OCI-LY7 (cell line): Measurements from ENCODE around the gene SLCO2B1. TPM values are rescaled to one million over a fixed set of nuclear protein-coding genes. Genes with fewer than 3 reads are reported as not detected.
A peak's percentile ranks its signal among the peaks of the same experiment; 100 is the strongest.

Source experiments
- BruUV-seq: library from RNA; stranded (reverse); fragments of 400-500 nt; replicated peaks from 2 replicates; lab custom pipeline; 2021; lab: Mats Ljungman, UMichigan
- CTCF ChIA-PET: fragments of 300-600 bp; sonication (Branson Sonifier 250); formaldehyde crosslinking; loops from one replicate; lab custom pipeline; 2022; ENCODE audit warnings: antibody characterized with exemption; ENCODE audit not compliant: unreplicated experiment; lab: Charles Lee
- POLR2A ChIA-PET: fragments of 300-600 bp; sonication (Branson Sonifier 250); formaldehyde crosslinking; loops from one replicate; lab custom pipeline; 2022; ENCODE audit warnings: antibody characterized with exemption; lab: Charles Lee
- DNase-seq: peaks from one replicate; pipeline ENCODE4 v3.0.0-alpha.2; 2015; ENCODE audit warnings: low spot score
- H2AFZ ChIP-seq: fragments of 200-600 bp; sonication (generic), shearing (Covaris generic); 2 replicates; pipeline ENCODE4 v1.6.1; 2014; ENCODE audit warnings: mild to moderate bottlenecking, antibody characterized with exemption, low read length, moderate library complexity
- H3K27ac ChIP-seq: fragments of 200-600 bp; sonication (generic); 2 replicates; pipeline ENCODE4 v1.5.1; 2014; ENCODE audit warnings: mixed run types, low read depth, mild to moderate bottlenecking, moderate library complexity, low read length, inconsistent platforms; ENCODE audit not compliant: poor library complexity, severe bottlenecking
- H3K36me3 ChIP-seq: fragments of 200-600 bp; sonication (generic); 2 replicates; pipeline ENCODE4 v1.6.1; 2014; ENCODE audit warnings: mild to moderate bottlenecking, antibody characterized with exemption, low read length, moderate library complexity, mixed read lengths; ENCODE audit not compliant: insufficient read depth
- H3K4me1 ChIP-seq: fragments of 200-600 bp; sonication (generic); 2 replicates; pipeline ENCODE4 v1.5.1; 2014; ENCODE audit warnings: mild to moderate bottlenecking, low read length; ENCODE audit not compliant: insufficient read depth, poor library complexity, severe bottlenecking
- H3K4me2 ChIP-seq: fragments of 200-600 bp; sonication (generic); 2 replicates; pipeline ENCODE4 v1.6.1; 2014; ENCODE audit warnings: mild to moderate bottlenecking, low read length
- H3K4me3 ChIP-seq: fragments of 200-600 bp; sonication (generic); 2 replicates; pipeline ENCODE4 v1.5.1; 2014; ENCODE audit warnings: mild to moderate bottlenecking, low read depth, low read length; ENCODE audit not compliant: poor library complexity, severe bottlenecking
- H3K79me2 ChIP-seq: fragments of 200-600 bp; sonication (generic); 2 replicates; pipeline ENCODE4 v1.6.1; 2016; ENCODE audit warnings: low read depth, mild to moderate bottlenecking, low read length, moderate library complexity, mixed read lengths; ENCODE audit not compliant: insufficient read depth
- H3K9me2 ChIP-seq: fragments of 200-600 bp; sonication (generic); 2 replicates; pipeline ENCODE4 v1.6.1; 2016; ENCODE audit warnings: mild to moderate bottlenecking, low read length, mixed read lengths; ENCODE audit not compliant: insufficient read depth
- H3K9me3 ChIP-seq: fragments of 200-600 bp; sonication (generic); 2 replicates; pipeline ENCODE4 v1.6.1; 2014; ENCODE audit warnings: mild to moderate bottlenecking, mixed run types, low read length, mixed read lengths
- H4K20me1 ChIP-seq: fragments of 200-600 bp; sonication (generic); 2 replicates; pipeline ENCODE4 v1.6.1; 2014; ENCODE audit warnings: mild to moderate bottlenecking, antibody characterized with exemption, low read length, moderate library complexity, mixed read lengths; ENCODE audit not compliant: insufficient read depth
- CTCF ChIP-seq: fragments of 200-600 bp; sonication (generic); conservative IDR thresholded peaks from 2 replicates; pipeline ENCODE4 v1.5.1; 2014; ENCODE audit warnings: mild to moderate bottlenecking, antibody characterized with exemption, low read length, moderate library complexity, mixed read lengths
- EZH2phosphoT487 ChIP-seq: fragments of 200-600 bp; sonication (generic); IDR thresholded peaks from 2 replicates; pipeline ENCODE4 v1.6.1; 2018; ENCODE audit warnings: low read depth, borderline replicate concordance, mild to moderate bottlenecking, mixed run types, antibody characterized with exemption, low read length, moderate library complexity, mixed read lengths
- intact Hi-C: fragments of 100-400 bp; cut with micrococcal nuclease; formaldehyde crosslinking; loops from one replicate; pipeline ENCODE4 v1.10.0; 2022; ENCODE audit not compliant: unreplicated experiment
- total RNA-seq, 2 experiments: library from RNA; depleted of rRNA in 1 of 2; stranded (reverse); fragments of >200 nt in 1 of 2; shearing (Covaris generic) in 1 of 2; gene quantifications; 2 replicates each; pipeline ENCODE4 v1.2.3, GENCODE V29; 2014 to 2022

The SLCO2B1 gene
- total RNA-seq, 2 experiments from 2014 or later, result 0.03 TPM; not detected in 1

DNA sequence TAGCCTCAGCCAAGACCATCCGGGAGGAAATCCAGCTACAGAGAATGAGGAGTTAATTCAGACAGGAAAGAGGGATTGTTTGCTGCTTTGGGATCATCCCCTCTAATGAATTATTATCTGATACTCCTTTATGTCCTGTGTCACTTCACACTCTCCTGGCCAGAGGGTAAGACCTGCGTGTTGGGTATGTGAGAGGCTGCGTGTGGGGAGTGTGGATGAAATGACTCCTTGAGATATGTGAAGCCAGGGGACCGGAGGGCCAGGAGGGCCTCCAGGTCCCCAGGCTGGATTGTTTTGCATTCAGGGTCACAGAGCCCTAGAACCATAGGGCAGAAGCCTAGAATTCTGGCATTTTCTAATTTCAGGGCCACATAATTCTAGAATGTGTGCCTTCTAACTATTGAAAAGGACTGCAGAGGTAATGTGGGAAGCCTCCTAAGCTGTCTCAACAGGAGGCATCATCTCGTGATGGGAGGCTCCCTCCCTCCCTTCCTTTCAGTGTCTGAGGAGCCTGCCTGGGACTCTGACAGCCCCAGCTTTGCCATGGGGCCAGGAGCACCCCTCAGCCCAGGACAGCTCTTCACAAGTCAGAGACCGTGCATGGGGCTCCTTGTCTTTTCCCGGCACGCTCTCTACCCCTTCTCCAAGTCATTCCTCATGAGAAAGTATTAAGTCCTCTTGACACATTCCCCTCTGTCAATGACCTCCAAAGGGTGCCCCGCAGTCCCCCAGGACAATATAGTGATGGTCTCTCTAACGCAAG lies 93.3 kb downstream of the SLCO2B1 start:
- Histone ChIP-seq H4K20me1 (no peaks in the 10 kb centered on the region), H3K9me2 (no peaks in the 10 kb centered on the region), H3K4me2 (no peak overlapping the region), H3K9me3 (no peaks in the 10 kb centered on the region), H3K4me3 (no peak overlapping the region), H2AFZ (no peak overlapping the region), H3K79me2 (no peaks in the 10 kb centered on the region), H3K4me1 (no peaks in the 10 kb centered on the region), H3K27ac (no peak overlapping the region), H3K36me3 (no peaks in the 10 kb centered on the region)
- no peak for DNase-seq
- ChIA-PET POLR2A (interaction anchor here (1.3 kb wide), 1 partner anchor 26 kb away, joined by 3 read pairs; no protein-coding TSS in a partner anchor), CTCF (interaction anchor here (0.5 to 1.5 kb wide), 2 partner anchors 103 to 223 kb away, joined by 5 read pairs; no protein-coding TSS in a partner anchor)
- no TSS peak for BruUV-seq
- intact Hi-C loops, result no loop called here
- no peak for TF ChIP-seq CTCF
- TF ChIP-seq EZH2phosphoT487, result no peak

DNA sequence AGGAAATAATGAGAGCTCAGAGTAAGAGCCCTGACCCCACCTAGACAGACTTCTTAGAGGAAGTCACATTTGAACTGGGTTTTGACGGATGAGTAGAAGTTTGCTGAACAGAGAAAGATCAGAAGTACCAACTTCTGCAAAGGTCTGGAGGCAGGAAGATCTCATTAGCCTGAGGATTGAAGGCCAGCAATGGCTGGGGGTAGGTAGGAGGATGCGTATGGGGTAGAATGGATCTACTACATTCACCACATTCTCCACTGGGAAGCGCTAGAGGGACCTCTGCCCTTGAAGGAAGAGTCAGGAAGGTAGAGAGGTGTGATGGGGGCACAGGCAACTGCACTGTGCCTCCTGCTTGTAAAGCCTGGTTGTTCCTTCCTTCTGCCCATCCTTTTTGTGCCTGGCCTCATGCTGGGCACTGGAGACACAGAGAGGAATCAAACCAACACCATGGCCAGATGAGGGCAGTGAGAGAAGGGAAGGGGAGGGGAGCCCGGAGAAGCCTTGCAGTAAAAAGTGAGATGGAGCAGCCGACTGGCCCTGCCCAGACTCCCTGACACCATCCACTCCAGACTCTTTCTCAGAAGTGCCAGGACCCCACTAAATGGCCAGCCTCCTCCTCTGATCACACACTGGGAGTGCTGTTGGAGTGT lies 94.6 kb downstream of the SLCO2B1 start:
- POLR2A ChIA-PET, result interaction anchor here (0.5 to 1.3 kb wide), 4 partner anchors 25 to 105 kb away, joined by 3 to 4 read pairs (median 3); no protein-coding TSS in a partner anchor
- no TSS peak for BruUV-seq
- intact Hi-C loops, result loop anchor here (5.0 kb wide), 2 partner anchors 38 to 543 kb away; no protein-coding TSS in a partner anchor

More for the DNA sequence above, 94.6 kb downstream of the SLCO2B1 start:
- CTCF ChIA-PET, result interaction anchor here (1.5 kb wide), 1 partner anchor 105 kb away, joined by 5 read pairs; no protein-coding TSS in a partner anchor
- Histone ChIP-seq H3K4me2 (no peak overlapping the region), H3K4me3 (no peak overlapping the region), H3K4me1 (no peaks in the 10 kb centered on the region), H3K27ac (no peak overlapping the region), H2AFZ (no peak overlapping the region), H4K20me1 (no peaks in the 10 kb centered on the region), H3K79me2 (no peaks in the 10 kb centered on the region), H3K36me3 (no peaks in the 10 kb centered on the region), H3K9me2 (no peaks in the 10 kb centered on the region), H3K9me3 (no peaks in the 10 kb centered on the region)
- no peak for TF ChIP-seq EZH2phosphoT487
- TF ChIP-seq CTCF, result 0 out of 2 replicates have a peak, but pooled peaks have one; percentile 18
- DNase-seq, result no peak
